GM12892 (cell line): ENCODE measurements around the gene GP9.

Experiments used
- POLR2A ChIP-seq: IDR thresholded peaks from 2 replicates; pipeline ENCODE4 v1.6.1; 2011; ENCODE audit warnings: low read depth, low read length, control low read depth
- POLR2AphosphoS5 ChIP-seq: IDR thresholded peaks from 2 replicates; pipeline ENCODE4 v1.6.1; 2011; ENCODE audit warnings: low read depth, low read length, control low read depth
- TAF1 ChIP-seq: IDR thresholded peaks from 2 replicates; pipeline ENCODE4 v1.6.1; 2011; ENCODE audit warnings: low read depth, mild to moderate bottlenecking, control low read depth, low read length, borderline replicate concordance

DNA sequence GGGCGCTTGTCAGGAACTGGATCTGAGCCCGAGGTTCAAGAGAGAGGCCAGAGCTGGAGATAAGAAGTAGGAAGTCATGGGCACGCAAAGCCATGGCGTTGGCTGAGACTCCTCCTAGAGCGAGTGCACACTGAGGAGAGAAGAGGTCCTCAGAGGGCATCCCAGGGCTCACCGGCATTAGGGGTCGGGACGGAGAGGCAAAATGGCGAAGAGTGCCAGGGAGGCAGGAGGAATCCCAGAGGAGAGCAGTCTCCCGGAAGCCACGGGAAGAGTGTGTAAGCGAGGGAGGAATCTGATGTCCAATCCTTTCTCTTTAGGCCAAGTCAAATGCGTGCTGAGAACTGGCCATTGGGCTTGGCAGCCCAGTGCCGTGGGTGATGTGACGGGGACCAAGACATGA lies 35.5 kb upstream of the GP9 start:
- no peak for TF ChIP-seq TAF1
- TF ChIP-seq POLR2A, result no peak
- no peak for TF ChIP-seq POLR2AphosphoS5
